ENCODE measurements around the gene PLA2G12B.
"Not testable (repeated sequence)": the region's sequence is repeated elsewhere in the genome, so short reads cannot be mapped to it uniquely, and the experiment has no call there.

The PLA2G12B gene

DNA sequence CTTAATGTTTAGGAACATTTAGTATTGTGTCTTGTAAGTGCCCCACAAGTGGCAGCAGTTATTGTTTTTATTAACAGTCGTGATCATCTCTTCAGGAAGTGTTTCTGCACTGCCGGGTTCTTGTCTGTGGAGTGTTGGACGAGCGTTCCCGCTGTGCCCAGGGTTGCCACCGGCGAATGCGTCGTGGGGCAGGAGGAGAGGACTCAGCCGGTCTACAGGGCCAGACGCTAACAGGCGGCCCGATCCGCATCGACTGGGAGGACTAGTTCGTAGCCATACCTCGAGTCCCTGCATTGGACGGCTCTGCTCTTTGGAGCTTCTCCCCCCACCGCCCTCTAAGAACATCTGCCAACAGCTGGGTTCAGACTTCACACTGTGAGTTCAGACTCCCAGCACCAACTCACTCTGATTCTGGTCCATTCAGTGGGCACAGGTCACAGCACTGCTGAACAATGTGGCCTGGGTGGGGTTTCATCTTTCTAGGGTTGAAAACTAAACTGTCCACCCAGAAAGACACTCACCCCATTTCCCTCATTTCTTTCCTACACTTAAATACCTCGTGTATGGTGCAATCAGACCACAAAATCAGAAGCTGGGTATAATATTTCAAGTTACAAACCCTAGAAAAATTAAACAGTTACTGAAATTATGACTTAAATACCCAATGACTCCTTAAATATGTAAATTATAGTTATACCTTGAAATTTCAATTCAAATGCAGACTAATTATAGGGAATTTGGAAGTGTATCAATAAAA, 22.2 kb downstream of the PLA2G12B start:
- TF ChIP-seq ZFX (IDR thresholded peaks at IDR 0.05) (no peak), CTCF (conservative IDR thresholded peaks at IDR 0.05) (no peak)
- no peak overlapping the region for H3K27ac ChIP-seq

- TF ChIP-seq ZFX (IDR thresholded peaks at IDR 0.05) (no peak), CTCF (conservative IDR thresholded peaks at IDR 0.05) (no peak)
- no peak overlapping the region for H3K27ac ChIP-seq
Observed at GRCh38 chr10:72930276-72930675, 24.3 kb downstream of the PLA2G12B start.

GRCh38 chr10:72928798-72929197, 25.8 kb downstream of the PLA2G12B start:
- no peak for TF ChIP-seq ZFX (IDR thresholded peaks at IDR 0.05)
- H3K27ac ChIP-seq = no peak overlapping the region

DNA sequence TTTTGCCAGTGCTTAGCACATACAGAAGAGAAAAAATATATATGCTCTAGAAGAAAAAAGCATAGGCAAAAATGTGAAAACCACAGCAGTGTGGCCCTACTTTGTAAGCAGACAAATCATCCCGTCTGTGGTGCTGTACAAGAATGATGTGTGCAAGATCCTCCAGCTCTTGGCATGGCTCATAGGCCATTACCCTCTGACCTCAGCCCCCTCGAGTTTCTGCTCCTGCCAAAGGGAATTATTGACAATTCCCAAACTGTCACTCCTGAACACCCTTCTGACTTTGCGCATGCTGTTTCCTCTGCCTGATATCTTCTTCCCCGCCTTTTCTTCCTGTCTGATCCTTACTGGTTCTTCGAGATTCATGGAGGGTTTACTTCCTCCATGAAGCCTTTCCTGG, 27.1 kb downstream of the PLA2G12B start:
- TF ChIP-seq CTCF (conservative IDR thresholded peaks at IDR 0.05) (no peak), ZFX (IDR thresholded peaks at IDR 0.05) (no peak)
- no peak overlapping the region for H3K27ac ChIP-seq

GRCh38 chr10:72925951-72926465, 28.6 kb downstream of the PLA2G12B start:
- no peak overlapping the region for H3K27ac ChIP-seq
- TF ChIP-seq ZFX (IDR thresholded peaks at IDR 0.05) = no peak
- no peak for TF ChIP-seq CTCF (conservative IDR thresholded peaks at IDR 0.05)

DNA sequence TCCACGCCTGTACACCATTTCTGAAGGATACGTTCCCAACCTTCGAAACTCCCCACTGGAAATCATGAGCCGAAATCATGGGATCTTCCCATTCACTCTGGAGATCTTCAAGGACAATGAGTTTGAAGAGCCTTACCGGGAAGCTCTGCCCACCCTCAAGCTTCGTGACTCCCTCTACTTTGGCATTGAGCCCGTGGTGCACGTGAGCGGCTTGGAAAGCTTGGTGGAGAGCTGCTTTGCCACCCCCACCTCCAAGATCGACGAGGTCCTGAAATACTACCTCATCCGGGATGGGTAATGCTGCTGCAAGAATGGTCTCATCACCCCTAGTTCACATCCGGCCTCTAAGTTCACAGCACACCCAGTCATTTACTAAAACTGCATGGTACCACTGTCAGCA, 30.3 kb downstream of the PLA2G12B start:
- TF ChIP-seq ZFX (IDR thresholded peaks at IDR 0.05) (no peak), CTCF (conservative IDR thresholded peaks at IDR 0.05) (no peak)
- no peak overlapping the region for H3K27ac ChIP-seq

DNA sequence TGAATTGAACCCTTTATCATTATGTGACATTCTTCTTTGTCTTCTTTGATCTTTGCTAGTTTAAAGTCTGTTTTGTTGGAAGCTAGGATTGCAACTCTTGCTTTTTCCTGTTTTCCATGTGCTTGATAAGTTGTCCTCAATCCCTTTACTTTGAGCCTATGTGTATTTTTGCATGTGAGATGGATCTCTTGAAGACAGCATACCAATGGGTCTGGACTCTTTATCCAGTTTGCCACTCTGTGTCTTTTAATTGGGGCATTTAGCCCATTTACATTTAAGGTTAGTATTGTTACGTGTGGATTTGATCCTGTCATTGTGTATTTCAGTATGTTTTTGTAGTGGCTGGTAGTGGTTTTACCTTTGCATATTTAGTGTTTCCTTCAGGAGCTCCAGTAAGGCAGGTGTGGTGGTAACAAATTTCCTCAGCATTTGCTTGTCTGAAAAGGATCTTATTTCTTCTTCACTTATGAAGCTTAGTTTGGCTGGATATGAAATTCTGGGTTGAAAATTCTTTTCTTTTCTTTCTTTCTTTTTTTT, 33.4 kb downstream of the PLA2G12B start:
- H3K27ac ChIP-seq = not testable (repeated sequence)

DNA sequence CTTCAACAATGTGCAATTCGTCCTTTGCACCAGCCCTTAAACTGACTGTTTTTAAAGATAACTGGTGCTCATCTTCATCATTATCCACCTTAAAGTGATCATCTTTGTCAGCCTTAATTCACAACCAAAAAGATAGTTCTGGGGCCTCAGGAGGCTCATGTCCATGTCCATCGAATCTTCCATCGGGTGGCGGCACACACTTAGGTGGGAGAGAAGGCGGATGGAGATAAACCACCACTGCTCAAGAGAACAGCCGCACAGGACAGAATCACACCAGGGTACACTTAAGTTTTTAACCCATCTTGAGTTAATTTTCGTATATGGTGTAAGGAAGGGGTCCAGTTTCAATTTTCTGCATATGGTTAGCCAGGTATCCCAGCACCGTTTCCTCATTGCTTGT, 36.3 kb downstream of the PLA2G12B start:
- H3K27ac ChIP-seq = no peak overlapping the region
- no peak for TF ChIP-seq ZFX (IDR thresholded peaks at IDR 0.05)
- TF ChIP-seq CTCF (conservative IDR thresholded peaks at IDR 0.05) = no peak

GRCh38 chr10:72917803-72918332, 36.7 kb downstream of the PLA2G12B start:
- H3K27ac ChIP-seq = not testable (repeated sequence)

DNA sequence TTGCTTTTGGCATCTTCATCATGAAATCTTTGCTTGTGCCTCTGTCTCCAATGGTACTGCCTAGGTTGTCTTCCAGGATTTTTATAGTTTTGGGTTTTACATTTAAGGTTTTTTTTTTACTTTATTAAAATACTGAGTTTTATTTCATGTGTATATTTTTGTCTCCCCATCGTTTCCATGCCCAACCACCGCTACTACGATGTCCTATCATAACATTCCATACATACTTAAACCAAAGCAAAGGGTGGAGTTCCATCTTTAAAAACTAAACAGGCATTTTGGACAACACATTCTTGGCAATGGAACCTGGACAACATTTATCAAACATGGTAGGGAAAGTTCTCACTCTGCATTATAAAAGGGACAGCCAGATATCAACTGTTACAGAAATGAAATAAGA, 37.4 kb downstream of the PLA2G12B start:
- H3K27ac ChIP-seq = not testable (repeated sequence)

All from C4-2B (cell line).